ENCODE data around the gene LPP.

GRCh38 chr3:188392076-188392475 lies 238.1 kb downstream of the LPP start:
- TF ChIP-seq CTCF (IDR thresholded peaks at IDR 0.05) = no peak
- TF ChIP-seq POLR2A (IDR thresholded peaks at IDR 0.05) = no peak

Measured in Peyer's patch (tissue), 4 donors.